Immature natural killer cell (primary cell): ENCODE measurements around the gene AKR1C4. TPM values are rescaled to one million over a fixed set of nuclear protein-coding genes. Genes with fewer than 3 reads are reported as not detected.
"Not testable (repeated sequence)": the region's sequence is repeated elsewhere in the genome, so short reads cannot be mapped to it uniquely, and the experiment has no call there.

Source experiments
- DNase-seq, 3 donors: peaks; one replicate each; pipeline ENCODE4 v3.0.0; 2022; ENCODE audit warnings: mixed read lengths in 1 of 3
- H3K27ac Mint-ChIP-seq, 6 donors: one replicate each; pipeline ENCODE4 v1.8.0; 2020; ENCODE audit warnings: mixed read lengths in 6 of 6, mild to moderate bottlenecking in 5 of 6, inconsistent platforms in 4 of 6, moderate library complexity in 3 of 6
- H3K27me3 Mint-ChIP-seq, 3 donors: one replicate each; pipeline ENCODE4 v1.8.0; 2020 to 2021; ENCODE audit warnings: low read depth in 3 of 3, mild to moderate bottlenecking in 3 of 3, mixed read lengths in 3 of 3, moderate library complexity in 3 of 3, inconsistent platforms in 1 of 3
- H3K36me3 Mint-ChIP-seq, 3 donors: one replicate each; pipeline ENCODE4 v1.8.0; 2020; ENCODE audit warnings: mixed read lengths in 3 of 3, inconsistent platforms in 2 of 3, mild to moderate bottlenecking in 2 of 3
- H3K4me1 Mint-ChIP-seq, 2 donors: one replicate each; pipeline ENCODE4 v1.8.0; 2020; ENCODE audit warnings: inconsistent platforms in 2 of 2, mild to moderate bottlenecking in 2 of 2, mixed read lengths in 2 of 2, moderate library complexity in 1 of 2
- H3K4me3 Mint-ChIP-seq, 5 donors: one replicate each; pipeline ENCODE4 v1.8.0; 2020; ENCODE audit warnings: mild to moderate bottlenecking in 5 of 5, mixed read lengths in 5 of 5, inconsistent platforms in 3 of 5, moderate library complexity in 3 of 5
- H3K9me3 Mint-ChIP-seq, 6 donors: one replicate each; pipeline ENCODE4 v1.8.0; 2020; ENCODE audit warnings: mild to moderate bottlenecking in 6 of 6, mixed read lengths in 6 of 6, inconsistent platforms in 4 of 6, moderate library complexity in 3 of 6
- polyA plus RNA-seq, 3 donors: library from polyadenylated mRNA; unstranded; fragments of 300-500 nt; fragmentation: Illumina TruSeq; gene quantifications; one replicate each; pipeline ENCODE4 v1.2.3, GENCODE V29; 2021

Gene AKR1C4
- polyA plus RNA-seq = not detected

DNA sequence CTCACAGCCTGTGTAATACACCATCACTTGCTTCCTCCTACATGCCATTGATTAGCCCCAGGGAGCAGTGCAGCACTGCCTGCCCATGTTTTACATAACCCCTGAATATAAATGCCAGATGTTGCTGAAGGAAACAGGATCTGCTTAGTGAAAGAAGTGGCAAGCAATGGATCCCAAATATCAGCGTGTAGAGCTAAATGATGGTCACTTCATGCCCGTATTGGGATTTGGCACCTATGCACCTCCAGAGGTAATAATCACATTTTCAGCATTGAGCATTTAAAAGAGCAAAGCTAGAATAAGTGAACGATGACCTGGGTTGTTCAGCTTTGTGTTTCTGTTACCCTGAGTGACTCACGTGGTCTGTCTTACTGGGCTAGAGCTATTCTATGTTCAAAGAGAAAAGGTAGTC, at the start of gene AKR1C4:
Gene AKR1C4 (plus strand): TSS at position 136 of the 412 bp plus-strand sequence. CDS start 31 bp downstream, at position 167.
- Mint-ChIP-seq H3K27ac (no peak within 1 kb of the TSS), H3K4me3 (no peak within 1 kb of the TSS), H3K4me1 (no peaks in the 10 kb centered on the region), H3K9me3 (peaks cover 0 to 4% (median 0%) of the 10 kb centered on the region in 6 donors), H3K27me3 (peaks cover 0 to 2% (median 2%) of the 10 kb centered on the region in 3 donors), H3K36me3 (peaks cover 0 to 6% (median 0%) of the 10 kb centered on the region in 3 donors)
- no peak for DNase-seq

GRCh38 chr10:5146920-5147254, 49.8 kb upstream of the AKR1C4 start:
- no peak for DNase-seq
- Mint-ChIP-seq H3K4me3 (no peak overlapping the region), H3K36me3 (peaks cover 0 to 8% (median 0%) of the 10 kb centered on the region in 3 donors), H3K9me3 (peaks cover 0 to 7% (median 2%) of the 10 kb centered on the region in 6 donors), H3K27me3 (no peaks in the 10 kb centered on the region), H3K27ac (no peak overlapping the region), H3K4me1 (no peaks in the 10 kb centered on the region)

GRCh38 chr10:5147255-5147980, 49.2 kb upstream of the AKR1C4 start:
- Mint-ChIP-seq H3K4me3 (no peak overlapping the region), H3K36me3 (peaks cover 0 to 8% (median 0%) of the 10 kb centered on the region in 3 donors), H3K27me3 (no peaks in the 10 kb centered on the region), H3K9me3 (peaks cover 0 to 7% (median 2%) of the 10 kb centered on the region in 6 donors), H3K27ac (no peak overlapping the region), H3K4me1 (no peaks in the 10 kb centered on the region)
- no peak for DNase-seq

DNA sequence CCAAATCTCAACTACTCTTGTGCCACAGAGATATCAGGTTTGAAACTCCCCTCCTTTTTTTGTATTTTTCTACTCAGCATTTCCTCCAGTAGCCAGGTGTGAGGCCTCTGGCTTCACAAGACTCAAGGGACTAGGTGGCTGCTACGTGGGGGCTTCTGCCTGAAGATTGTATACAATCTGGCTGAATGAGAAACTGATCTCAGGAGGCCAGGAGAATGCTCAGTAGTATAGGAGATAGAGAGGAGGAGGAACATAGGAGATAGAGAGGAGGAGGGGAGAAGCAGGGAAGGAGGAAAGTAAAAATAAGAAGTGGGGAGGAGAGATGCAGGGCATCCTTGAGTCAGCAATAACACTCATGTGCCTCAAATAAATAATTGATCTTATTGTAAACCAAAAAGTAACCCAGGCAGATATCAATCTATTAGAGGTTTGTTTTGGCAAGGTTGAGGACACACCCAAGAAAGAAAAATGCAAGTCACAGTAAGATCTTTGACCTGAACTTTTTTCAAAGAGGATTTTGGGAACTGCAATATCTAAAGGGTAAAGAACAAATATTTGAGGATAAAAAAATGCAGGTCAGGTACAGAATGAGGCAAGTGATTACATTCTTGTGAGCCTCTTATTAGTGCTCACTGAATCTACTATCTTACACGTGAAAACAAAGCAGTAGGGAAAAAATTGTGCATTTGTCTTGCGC, 48.5 kb upstream of the AKR1C4 start:
- no peak overlapping the region for H3K4me3 Mint-ChIP-seq
- H3K27ac Mint-ChIP-seq = no peak overlapping the region
- no peaks in the 10 kb centered on the region for H3K4me1 Mint-ChIP-seq
- no peak for DNase-seq
- H3K9me3 Mint-ChIP-seq = peaks cover 0 to 7% (median 2%) of the 10 kb centered on the region in 6 donors
- H3K36me3 Mint-ChIP-seq = peaks cover 0 to 12% (median 2%) of the 10 kb centered on the region in 3 donors
- H3K27me3 Mint-ChIP-seq = no peaks in the 10 kb centered on the region

GRCh38 chr10:5148678-5149032, 48.0 kb upstream of the AKR1C4 start:
- no peak overlapping the region for H3K4me3 Mint-ChIP-seq
- H3K27me3 Mint-ChIP-seq = no peaks in the 10 kb centered on the region
- H3K4me1 Mint-ChIP-seq = no peaks in the 10 kb centered on the region
- DNase-seq = no peak
- H3K27ac Mint-ChIP-seq = no peak overlapping the region
- peaks cover 5 to 16% (median 6%) of the 10 kb centered on the region in 3 donors for H3K36me3 Mint-ChIP-seq
- H3K9me3 Mint-ChIP-seq = peaks cover 0 to 7% (median 2%) of the 10 kb centered on the region in 6 donors

GRCh38 chr10:5151076-5151475, 45.6 kb upstream of the AKR1C4 start:
- no peaks in the 10 kb centered on the region for H3K4me1 Mint-ChIP-seq
- peaks cover 0 to 7% (median 2%) of the 10 kb centered on the region in 6 donors for H3K9me3 Mint-ChIP-seq
- H3K27me3 Mint-ChIP-seq = no peaks in the 10 kb centered on the region
- peaks cover 14 to 23% (median 16%) of the 10 kb centered on the region in 3 donors for H3K36me3 Mint-ChIP-seq
- no peak overlapping the region for H3K4me3 Mint-ChIP-seq
- no peak for DNase-seq
- no peak overlapping the region for H3K27ac Mint-ChIP-seq

DNA sequence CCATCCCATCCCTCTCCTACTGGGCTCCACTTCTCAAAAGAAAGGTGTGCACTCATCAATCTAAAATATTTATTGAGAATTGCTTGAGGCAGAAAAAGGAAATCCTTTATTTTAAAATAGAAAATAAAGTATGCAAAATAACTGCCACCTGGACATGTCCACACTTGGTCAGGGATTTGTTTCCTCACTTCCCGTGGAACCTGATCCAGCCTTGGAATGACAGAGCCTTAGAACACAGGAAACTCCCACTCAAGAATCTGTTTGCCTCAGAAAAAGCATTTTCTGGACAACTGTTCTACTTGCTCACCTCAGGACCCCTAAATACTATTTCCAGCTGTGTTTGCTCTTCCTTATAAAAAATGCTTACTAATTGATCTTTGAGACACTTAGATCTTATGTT, 40.7 kb upstream of the AKR1C4 start:
- H3K4me3 Mint-ChIP-seq = no peak overlapping the region
- H3K27me3 Mint-ChIP-seq = peaks cover 0 to 4% (median 0%) of the 10 kb centered on the region in 3 donors
- no peak overlapping the region for H3K27ac Mint-ChIP-seq
- peaks cover 0 to 1% (median 0%) of the 10 kb centered on the region in 6 donors for H3K9me3 Mint-ChIP-seq
- peaks cover 27 to 40% (median 38%) of the 10 kb centered on the region in 3 donors for H3K36me3 Mint-ChIP-seq
- H3K4me1 Mint-ChIP-seq = no peaks in the 10 kb centered on the region
- DNase-seq = no peak

GRCh38 chr10:5157501-5157900, 39.1 kb upstream of the AKR1C4 start:
- no peaks in the 10 kb centered on the region for H3K4me1 Mint-ChIP-seq
- H3K36me3 Mint-ChIP-seq = peaks cover 39 to 48% (median 48%) of the 10 kb centered on the region in 3 donors
- H3K27me3 Mint-ChIP-seq = peaks cover 0 to 4% (median 0%) of the 10 kb centered on the region in 3 donors
- no peak overlapping the region for H3K27ac Mint-ChIP-seq
- no peak for DNase-seq
- no peak overlapping the region for H3K4me3 Mint-ChIP-seq
- peaks cover 0 to 8% (median 3%) of the 10 kb centered on the region in 6 donors for H3K9me3 Mint-ChIP-seq

GRCh38 chr10:5159126-5159525, 37.5 kb upstream of the AKR1C4 start:
- Mint-ChIP-seq H3K4me3 (no peak overlapping the region), H3K4me1 (no peaks in the 10 kb centered on the region), H3K27ac (no peak overlapping the region), H3K27me3 (peaks cover 0 to 4% (median 0%) of the 10 kb centered on the region in 3 donors), H3K36me3 (peaks cover 47 to 56% (median 55%) of the 10 kb centered on the region in 3 donors), H3K9me3 (peaks cover 4 to 24% (median 16%) of the 10 kb centered on the region in 6 donors)
- no peak for DNase-seq

GRCh38 chr10:5163487-5163886, 33.1 kb upstream of the AKR1C4 start:
- Mint-ChIP-seq H3K4me3 (no peak overlapping the region), H3K27me3 (peaks cover 0 to 10% (median 0%) of the 10 kb centered on the region in 3 donors), H3K9me3 (peaks cover 27 to 66% (median 51%) of the 10 kb centered on the region in 6 donors), H3K27ac (no peak overlapping the region), H3K4me1 (no peaks in the 10 kb centered on the region), H3K36me3 (peaks cover 42 to 59% (median 50%) of the 10 kb centered on the region in 3 donors)
- DNase-seq = no peak

DNA sequence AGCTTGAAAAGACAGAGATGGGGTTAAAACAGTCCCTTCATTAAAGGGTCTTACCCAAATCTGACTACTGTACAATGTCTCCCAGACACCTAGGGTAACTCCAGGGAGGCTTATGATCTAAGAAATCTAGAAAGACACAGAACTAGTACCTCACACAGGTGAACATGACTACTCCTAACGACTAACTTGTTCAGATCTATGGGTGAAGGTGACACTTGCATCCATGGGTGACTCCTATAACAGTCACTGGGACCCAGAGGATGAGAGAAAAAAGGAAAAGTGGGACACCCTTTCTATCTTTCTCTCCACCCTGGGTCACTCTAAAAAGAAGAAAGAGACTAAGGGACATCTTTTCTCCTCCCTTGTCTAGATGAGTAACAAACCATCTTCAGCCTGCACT, 30.9 kb upstream of the AKR1C4 start:
- H3K4me3 Mint-ChIP-seq = no peak overlapping the region
- H3K27me3 Mint-ChIP-seq = peaks cover 0 to 6% (median 0%) of the 10 kb centered on the region in 3 donors
- peaks cover 27 to 66% (median 51%) of the 10 kb centered on the region in 6 donors for H3K9me3 Mint-ChIP-seq
- H3K4me1 Mint-ChIP-seq = no peaks in the 10 kb centered on the region
- H3K36me3 Mint-ChIP-seq = peaks cover 47 to 54% (median 47%) of the 10 kb centered on the region in 3 donors
- no peak overlapping the region for H3K27ac Mint-ChIP-seq
- no peak for DNase-seq

DNA sequence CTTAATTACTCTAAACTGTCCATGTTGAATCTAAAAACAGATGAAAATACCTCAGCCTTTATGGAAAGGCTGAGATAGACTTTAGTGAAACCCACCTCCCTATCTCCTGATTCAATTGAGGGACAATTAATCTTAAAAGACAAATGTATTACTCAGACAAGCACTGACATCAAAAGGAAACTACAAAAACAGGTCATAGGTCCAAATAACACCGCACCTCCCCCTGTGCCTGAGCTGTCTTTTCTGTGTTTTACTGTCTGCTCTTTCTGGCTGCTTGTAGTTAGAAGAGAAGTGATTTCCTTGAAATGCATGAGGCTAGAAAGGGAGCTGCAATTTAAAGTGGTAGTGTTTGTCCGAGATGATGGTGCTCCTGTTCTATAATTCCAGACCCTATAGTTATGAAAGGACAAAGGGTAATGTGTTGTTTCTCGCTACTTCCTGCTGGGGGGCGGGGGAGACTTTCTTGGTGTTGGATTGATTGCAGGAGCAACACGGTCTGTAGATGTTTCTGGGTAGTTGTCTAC, 27.7 kb upstream of the AKR1C4 start:
- peak overlapping the region in 2 of 6 donors; percentile 2 to 61 for H3K27ac Mint-ChIP-seq
- peaks cover 20 to 28% (median 20%) of the 10 kb centered on the region in 3 donors for H3K36me3 Mint-ChIP-seq
- DNase-seq = peak in 1 of 3 donors; percentile 2
- peak overlapping the region in 1 of 5 donors; percentile 44 for H3K4me3 Mint-ChIP-seq
- H3K9me3 Mint-ChIP-seq = peaks cover 25 to 44% (median 37%) of the 10 kb centered on the region in 6 donors
- peaks cover 0 to 6% (median 0%) of the 10 kb centered on the region in 3 donors for H3K27me3 Mint-ChIP-seq
- H3K4me1 Mint-ChIP-seq = no peaks in the 10 kb centered on the region

DNA sequence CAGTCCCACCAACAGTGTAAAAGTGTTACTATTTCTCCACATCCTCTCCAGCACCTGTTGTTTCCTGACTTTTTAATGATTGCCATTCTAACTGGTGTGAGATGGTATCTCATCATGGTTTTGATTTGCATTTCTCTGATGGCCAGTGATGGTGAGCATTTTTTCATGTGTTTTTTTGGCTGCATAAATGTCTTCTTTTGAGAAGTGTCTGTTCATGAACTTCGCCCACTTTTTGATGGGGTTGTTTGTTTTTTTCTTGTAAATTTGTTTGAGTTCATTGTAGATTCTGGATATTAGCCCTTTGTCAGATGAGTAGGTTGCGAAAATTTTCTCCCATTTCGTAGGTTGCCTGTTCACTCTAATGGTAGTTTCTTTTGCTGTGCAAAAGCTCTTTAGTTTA, 21.1 kb upstream of the AKR1C4 start:
- H3K9me3 Mint-ChIP-seq = peaks cover 0 to 11% (median 4%) of the 10 kb centered on the region in 6 donors
- DNase-seq, H3K4me1 Mint-ChIP-seq, H3K36me3 Mint-ChIP-seq, H3K4me3 Mint-ChIP-seq, H3K27ac Mint-ChIP-seq, H3K27me3 Mint-ChIP-seq: not testable (repeated sequence)

GRCh38 chr10:5180503-5180902, 16.1 kb upstream of the AKR1C4 start:
- peaks cover 4 to 24% (median 6%) of the 10 kb centered on the region in 3 donors for H3K36me3 Mint-ChIP-seq
- not testable (repeated sequence) for DNase-seq, H3K4me3 Mint-ChIP-seq, H3K4me1 Mint-ChIP-seq, H3K9me3 Mint-ChIP-seq, H3K27me3 Mint-ChIP-seq, H3K27ac Mint-ChIP-seq
